K562 (cell line): ENCODE data around the gene KCNK4. TPM values are rescaled to one million over a fixed set of nuclear protein-coding genes. Genes with fewer than 3 reads are reported as not detected.

Experiments used
- ATAC-seq: fragments of 200-7000 bp; cut with Tn5 transposase; 3 replicates; pipeline ENCODE4 v1.9.1; 2020; ENCODE audit warnings: moderate library complexity
- BruUV-seq: library from RNA; stranded (reverse); fragments of 400-500 nt; replicated peaks from 2 replicates; lab custom pipeline; 2021; lab: Mats Ljungman, UMichigan
- CTCF ChIA-PET: fragments of 300-600 bp; formaldehyde crosslinking; extraction: SDS; loops from one replicate; lab custom pipeline; 2021; ENCODE audit warnings: low intra/inter-chr PET ratio; lab: Yijun Ruan, JAX
- POLR2A ChIA-PET: fragments of 300-600, 350-650 bp; sonication (Branson Sonifier 250); formaldehyde crosslinking; extraction: SDS; loops from one replicate; lab custom pipeline; 2021; ENCODE audit warnings: antibody characterized with exemption, inconsistent platforms; lab: Yijun Ruan, JAX
- DNase-seq, 4 experiments: peaks; one replicate each; pipeline versions ENCODE4 v3.0.0 to v3.0.0-alpha.2; 2011 to 2018; ENCODE audit warnings: low spot score in 3 of 4, mixed read lengths in 3 of 4; ENCODE audit errors: extremely low read depth in 1 of 4
- FAIRE-seq: peaks from 2 replicates; lab custom pipeline; 2011; peaks lifted over from hg19 to GRCh38; lab: Jason Lieb, UNC
- H2AFZ ChIP-seq: 2 replicates; pipeline ENCODE4 v1.6.0; 2011; ENCODE audit warnings: low read depth, low read length, control low read depth, inconsistent platforms
- H3K27ac ChIP-seq: fragments of 200-600 bp; 3 replicates; pipeline ENCODE4 v1.8.0; 2011; ENCODE audit warnings: low read depth, mild to moderate bottlenecking, control low read depth, inconsistent platforms, low read length, moderate library complexity, mixed read lengths; ENCODE audit errors: extremely low read depth
- H3K27me3 ChIP-seq, 2 experiments: fragments of 300-600 bp in 1 of 2; 2 replicates in 1 of 2; 3 replicates in 1 of 2; pipeline versions ENCODE4 v1.6.0 to v1.8.0; 2011; ENCODE audit warnings: inconsistent platforms in 2 of 2, low read length in 2 of 2, mild to moderate bottlenecking in 1 of 2, mixed read lengths in 1 of 2, moderate library complexity in 1 of 2; ENCODE audit not compliant: control insufficient read depth in 2 of 2, insufficient read depth in 2 of 2
- H3K36me3 ChIP-seq: fragments of 300-600 bp; 3 replicates; pipeline ENCODE4 v1.8.0; 2011; ENCODE audit warnings: mild to moderate bottlenecking, low read length, inconsistent platforms; ENCODE audit not compliant: control insufficient read depth, insufficient read depth
- H3K4me1 ChIP-seq, 2 experiments: fragments of 200-600 bp in 1 of 2; replicated peaks in 1 of 2; 2 replicates in 1 of 2; 3 replicates in 1 of 2; pipeline versions ENCODE4 v1.5.1 to v1.8.0; 2011; ENCODE audit warnings: inconsistent platforms in 2 of 2, low read length in 2 of 2, mild to moderate bottlenecking in 1 of 2, mixed read lengths in 1 of 2, moderate library complexity in 1 of 2; ENCODE audit not compliant: control insufficient read depth in 2 of 2, insufficient read depth in 2 of 2
- H3K4me2 ChIP-seq: 2 replicates; pipeline ENCODE4 v1.6.1; 2011; ENCODE audit warnings: low read length, control low read depth, inconsistent platforms, mixed read lengths; ENCODE audit not compliant: insufficient read depth
- H3K4me3 ChIP-seq: fragments of 200-600 bp; sonication (generic), shearing (Covaris generic); 2 replicates; pipeline ENCODE4 v1.5.1; 2016; ENCODE audit warnings: control low read depth, inconsistent platforms
- H3K79me2 ChIP-seq: fragments of 200-600 bp; 3 replicates; pipeline ENCODE4 v1.8.0; 2011; ENCODE audit warnings: low read length, inconsistent platforms; ENCODE audit not compliant: control insufficient read depth, insufficient read depth
- H3K9ac ChIP-seq, 2 experiments: 2 replicates each; pipeline versions ENCODE4 v1.6.0 to v1.6.1; 2011; ENCODE audit warnings: low read depth in 2 of 2, low read length in 2 of 2, control low read depth in 1 of 2, inconsistent platforms in 1 of 2, mild to moderate bottlenecking in 1 of 2, mixed read lengths in 1 of 2; ENCODE audit not compliant: insufficient read depth in 1 of 2
- H3K9me1 ChIP-seq: one replicate; pipeline ENCODE4 v1.6.0; 2011; ENCODE audit warnings: inconsistent platforms, mild to moderate bottlenecking, low read length, moderate library complexity; ENCODE audit not compliant: control insufficient read depth, insufficient read depth
- H3K9me3 ChIP-seq: replicated peaks from 2 replicates; pipeline ENCODE4 v1.5.1; 2011; ENCODE audit warnings: low read depth, low read length, inconsistent platforms; ENCODE audit not compliant: control insufficient read depth, insufficient read depth
- H4K20me1 ChIP-seq: replicated peaks from 2 replicates; pipeline ENCODE4 v1.6.1; 2011; ENCODE audit warnings: low read length, inconsistent platforms, mixed read lengths; ENCODE audit not compliant: control insufficient read depth, insufficient read depth
- CBFA2T3 ChIP-seq: fragments of 450-650 bp; IDR thresholded peaks from 2 replicates; pipeline ENCODE4 v1.6.1; 2017
- KDM1A ChIP-seq, 2 experiments: fragments of 450-650 bp; IDR thresholded peaks; 2 replicates each; pipeline ENCODE4 v1.6.1; 2016; ENCODE audit warnings: mild to moderate bottlenecking in 2 of 2
- RBFOX2 ChIP-seq: fragments of 200-400 bp; formaldehyde crosslinking; IDR thresholded peaks from 2 replicates; pipeline ENCODE4 v1.6.1; 2017; ENCODE audit warnings: low read depth, mild to moderate bottlenecking, low read length, moderate library complexity
- RBM34 ChIP-seq: fragments of 200-400 bp; formaldehyde crosslinking; IDR thresholded peaks from 2 replicates; pipeline ENCODE4 v1.6.1; 2018; ENCODE audit warnings: low read length, borderline replicate concordance; ENCODE audit not compliant: insufficient read depth
- ZBTB49 ChIP-seq: sonication (generic); formaldehyde crosslinking; IDR thresholded peaks from 2 replicates; pipeline ENCODE4 v1.8.0; 2022; ENCODE audit warnings: missing genetic modification reagents, mild to moderate bottlenecking, borderline replicate concordance
- WGBS: fragments of 100-300 bp; shearing (Covaris generic); methylation state at CpG from one replicate; pipeline ENCODE4 v1.1.6; 2016; ENCODE audit warnings: low coverage, mixed read lengths; ENCODE audit not compliant: insufficient coverage; ENCODE audit errors: missing lambda C conversion rate; 5-methylcytosine and 5-hydroxymethylcytosine counted together
- in situ Hi-C: fragments of 300-500 bp; cut with MboI; formaldehyde crosslinking; loops from 4 replicates; pipeline ENCODE4 v1.15.0; 2018; ENCODE audit warnings: inconsistent platforms, mixed read lengths
- intact Hi-C: fragments of 100-400 bp; cut with micrococcal nuclease; formaldehyde crosslinking; loops from 2 replicates; pipeline ENCODE4 v1.14.2; 2022
- polyA plus RNA-seq, 8 experiments: library from polyadenylated mRNA; depleted of rRNA in 4 of 8; stranded (reverse) in 5 of 8; unstranded in 3 of 8; fragments of >200 nt; fragmentation: Nextera tagmentation in 2 of 8; fragmentation: Illumina TruSeq in 1 of 8; extraction: Ambion mirVana in 2 of 8; extraction: Trizol in 1 of 8; gene quantifications; 2 replicates each; pipeline versions ENCODE4 v1.2.1 to v1.2.3, GENCODE V29; 2011 to 2014; ENCODE audit warnings: inconsistent platforms in 1 of 8, missing spikeins in 1 of 8
- total RNA-seq, 7 experiments: library from RNA; depleted of rRNA in 6 of 7; stranded (reverse); fragments of >200 nt in 6 of 7; fragmentation: Illumina TruSeq in 2 of 7; extraction: Trizol in 2 of 7; gene quantifications; 2 replicates each; pipeline versions ENCODE4 v1.2.1 to v1.2.3, GENCODE V29; 2011 to 2021; ENCODE audit warnings: low replicate concordance in 1 of 7
- TF ChIP-seq, protein P1 (sequence below): IDR thresholded peaks from 2 replicates; pipeline ENCODE4 v1.6.1; 2011; ENCODE audit warnings: borderline replicate concordance, low read depth, mild to moderate bottlenecking, moderate library complexity, low read length; ENCODE audit not compliant: insufficient read depth, poor library complexity, severe bottlenecking

Gene KCNK4
- total and polyA plus RNA-seq, 9 of the 15 experiments (the other 6 are each of a cell fraction or from before 2014, with no cell fraction given) = not detected

DNA sequence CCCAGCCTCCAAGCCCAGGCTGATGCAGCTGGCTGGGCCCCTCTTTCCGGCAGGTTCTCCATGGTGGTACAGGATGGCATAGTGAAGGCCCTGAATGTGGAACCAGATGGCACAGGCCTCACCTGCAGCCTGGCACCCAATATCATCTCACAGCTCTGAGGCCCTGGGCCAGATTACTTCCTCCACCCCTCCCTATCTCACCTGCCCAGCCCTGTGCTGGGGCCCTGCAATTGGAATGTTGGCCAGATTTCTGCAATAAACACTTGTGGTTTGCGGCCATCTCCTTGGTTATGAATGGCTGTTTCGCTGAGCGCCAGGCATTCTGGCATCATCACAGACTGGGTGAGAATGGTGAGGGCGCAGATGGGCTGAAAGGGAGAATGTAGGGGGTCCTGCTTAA, 30.4 kb downstream of the KCNK4 start:
- intact Hi-C loops (no loop called here), in situ Hi-C loops (no loop called here)
- Histone ChIP-seq H3K4me1 (peaks cover 10 to 50% of the 10 kb centered on the region in 2 experiments; a peak in 4 of 5 replicates), H3K36me3 (peaks cover 33% of the 10 kb centered on the region; the same call in 1 of the 3 replicates), H3K4me3 (no peak overlapping the region), H3K27me3 (no peaks in the 10 kb centered on the region), H3K9ac (peak overlapping the region in 1 of 2 experiments; percentile 57; a peak in 2 of 4 replicates), H3K4me2 (no peak overlapping the region), H3K79me2 (peaks cover 24% of the 10 kb centered on the region), H3K9me3 (no peaks in the 10 kb centered on the region), H3K9me1 (no peaks in the 10 kb centered on the region), H4K20me1 (no peaks in the 10 kb centered on the region), H3K27ac (no peak overlapping the region), H2AFZ (no peak overlapping the region)
- no peak for TF ChIP-seq RBM34
- 0 out of 4 replicates have a peak, but pooled peaks of 1 of the 2 experiments have one; percentile 20 for TF ChIP-seq KDM1A (IDR thresholded peaks at IDR 0.05)
- 0 out of 2 replicates have a peak, but pooled peaks have one; percentile 16 for TF ChIP-seq RBFOX2
- TF ChIP-seq CBFA2T3 = peak; percentile 41; the same call in 1 of the 2 replicates
- TF ChIP-seq, protein P1, sequence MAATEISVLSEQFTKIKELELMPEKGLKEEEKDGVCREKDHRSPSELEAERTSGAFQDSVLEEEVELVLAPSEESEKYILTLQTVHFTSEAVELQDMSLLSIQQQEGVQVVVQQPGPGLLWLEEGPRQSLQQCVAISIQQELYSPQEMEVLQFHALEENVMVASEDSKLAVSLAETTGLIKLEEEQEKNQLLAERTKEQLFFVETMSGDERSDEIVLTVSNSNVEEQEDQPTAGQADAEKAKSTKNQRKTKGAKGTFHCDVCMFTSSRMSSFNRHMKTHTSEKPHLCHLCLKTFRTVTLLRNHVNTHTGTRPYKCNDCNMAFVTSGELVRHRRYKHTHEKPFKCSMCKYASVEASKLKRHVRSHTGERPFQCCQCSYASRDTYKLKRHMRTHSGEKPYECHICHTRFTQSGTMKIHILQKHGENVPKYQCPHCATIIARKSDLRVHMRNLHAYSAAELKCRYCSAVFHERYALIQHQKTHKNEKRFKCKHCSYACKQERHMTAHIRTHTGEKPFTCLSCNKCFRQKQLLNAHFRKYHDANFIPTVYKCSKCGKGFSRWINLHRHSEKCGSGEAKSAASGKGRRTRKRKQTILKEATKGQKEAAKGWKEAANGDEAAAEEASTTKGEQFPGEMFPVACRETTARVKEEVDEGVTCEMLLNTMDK = no peak
- no peak for TF ChIP-seq ZBTB49 (CRISPR knock-in tag)
- no TSS peak for BruUV-seq
- ChIA-PET POLR2A (interaction anchor here (0.7 kb wide), 1 partner anchor 51 kb away, joined by 5 read pairs; no protein-coding TSS in a partner anchor), CTCF (no interaction called here)
- no peak for FAIRE-seq
- ATAC-seq = no peak
- DNase-seq = no peak
- WGBS = 90% methylated on average over 5 of the region's 5 CpGs
